Activated CD4-positive, alpha-beta T cell treated with anti-CD3 and anti-CD28 coated beads for 24 hours (primary cell): Measurements from ENCODE around the gene ATP9A.

Experiments
- DNase-seq, 2 donors: peaks; one replicate each; pipeline ENCODE4 v3.0.0-alpha.2; 2020; ENCODE audit warnings: low read depth in 2 of 2

Gene ATP9A

DNA sequence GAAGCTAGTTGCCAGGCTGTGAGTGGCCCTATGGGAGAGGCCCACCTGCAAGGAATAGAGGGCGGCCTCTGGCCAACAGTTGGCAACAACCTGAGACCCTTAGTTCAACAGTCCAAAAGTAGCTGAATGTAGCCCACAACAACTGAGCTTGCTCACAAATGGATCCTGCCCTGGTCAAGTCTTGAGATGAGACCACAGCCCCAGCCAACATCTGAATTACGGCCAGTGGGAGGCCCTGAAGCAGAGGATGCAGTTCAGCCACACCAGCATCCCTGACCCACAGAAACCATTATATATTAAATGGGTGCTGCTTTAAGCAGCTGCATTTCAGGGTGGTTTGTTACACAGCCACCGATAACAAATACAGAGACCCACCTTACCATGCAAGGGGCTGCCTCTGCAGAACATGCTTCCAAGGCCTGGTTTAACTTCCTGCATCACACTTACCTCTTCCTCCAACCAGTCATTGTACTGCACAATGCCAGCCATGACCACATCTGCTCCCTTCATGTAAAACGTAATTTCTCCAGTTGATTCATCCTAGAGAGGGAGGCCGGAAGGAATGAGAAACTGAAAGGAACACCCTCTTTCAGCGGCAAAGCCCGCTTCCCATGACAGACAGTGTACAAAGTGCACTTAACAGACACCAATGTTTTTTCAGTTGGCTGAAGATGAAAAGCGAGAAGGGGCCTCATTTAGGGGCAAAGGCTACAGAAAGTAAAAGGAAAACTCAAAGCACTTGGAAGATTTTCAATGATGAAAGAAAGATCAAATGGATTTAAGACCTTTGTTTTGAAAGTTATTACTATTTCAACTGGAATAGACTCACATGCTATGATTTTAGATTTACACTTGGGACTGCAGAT, 139.4 kb downstream of the ATP9A start:
- DNase-seq = no peak

DNA sequence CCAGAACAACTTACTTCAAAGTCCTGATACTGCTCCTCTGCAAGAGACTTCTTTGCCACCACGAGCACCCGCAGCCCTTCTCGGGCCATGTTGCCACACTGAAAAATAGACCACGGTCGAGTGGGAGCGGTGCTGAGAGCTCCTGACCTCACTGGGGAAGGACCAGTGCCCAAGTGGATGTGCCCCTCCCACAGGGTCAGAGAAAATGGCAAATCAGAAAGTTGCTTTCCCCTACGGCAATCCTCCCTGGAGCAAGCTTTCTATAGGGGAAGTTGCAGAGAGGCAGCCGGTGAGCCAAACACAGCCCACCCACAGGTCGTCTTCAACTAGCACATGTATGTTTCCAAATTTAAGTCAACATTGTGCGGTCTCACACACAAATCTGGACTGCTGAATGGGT, 140.6 kb downstream of the ATP9A start:
- no peak for DNase-seq

DNA sequence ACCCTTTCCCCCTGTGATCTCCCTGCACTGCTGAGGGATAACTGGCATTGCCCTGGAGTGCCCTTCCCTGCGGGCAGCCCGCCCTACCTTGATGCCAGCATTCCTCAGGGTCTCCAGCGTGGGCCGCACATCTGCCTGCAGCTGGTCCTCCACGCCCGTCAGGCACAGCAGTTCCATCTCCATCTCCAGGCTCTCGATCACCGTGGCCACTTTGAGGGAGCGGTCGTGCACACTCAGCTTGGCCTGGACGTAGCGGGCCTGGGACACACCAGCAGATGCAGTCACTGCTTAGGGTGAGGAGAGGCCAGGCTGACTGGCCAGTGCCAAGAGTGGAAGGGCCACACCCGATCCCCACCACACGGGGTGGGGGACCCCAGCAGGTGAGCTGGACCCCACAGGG, 143.1 kb downstream of the ATP9A start:
- DNase-seq = no peak

DNA sequence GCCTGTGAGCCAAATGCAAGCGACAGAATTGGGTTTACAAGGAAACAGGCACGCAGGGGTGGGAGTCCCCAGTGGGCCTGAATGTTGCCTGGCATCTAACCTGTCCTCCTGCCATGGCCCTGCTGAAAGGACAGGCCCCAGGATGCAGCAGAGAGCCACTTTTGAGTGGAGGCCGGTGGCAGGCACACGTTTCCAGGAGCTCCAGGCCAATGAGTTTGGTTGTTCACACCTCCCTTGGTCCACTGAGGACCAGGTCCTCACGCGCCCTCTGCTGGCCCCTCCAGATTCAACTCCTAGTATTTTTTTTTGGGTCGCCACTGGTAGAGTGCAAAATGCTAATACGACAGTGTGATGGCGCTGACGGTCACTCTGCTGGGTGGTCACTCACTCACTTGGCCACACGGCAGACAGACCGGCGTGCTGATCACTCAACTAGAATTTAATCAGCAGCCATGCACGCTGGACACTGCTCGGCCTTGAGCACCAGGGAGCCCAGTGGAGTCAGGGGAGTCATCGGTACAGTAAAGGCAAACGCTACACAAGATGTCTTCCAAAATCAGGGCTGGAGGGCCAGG, 143.9 kb downstream of the ATP9A start:
- peak; percentile 62 to 66 for DNase-seq

DNA sequence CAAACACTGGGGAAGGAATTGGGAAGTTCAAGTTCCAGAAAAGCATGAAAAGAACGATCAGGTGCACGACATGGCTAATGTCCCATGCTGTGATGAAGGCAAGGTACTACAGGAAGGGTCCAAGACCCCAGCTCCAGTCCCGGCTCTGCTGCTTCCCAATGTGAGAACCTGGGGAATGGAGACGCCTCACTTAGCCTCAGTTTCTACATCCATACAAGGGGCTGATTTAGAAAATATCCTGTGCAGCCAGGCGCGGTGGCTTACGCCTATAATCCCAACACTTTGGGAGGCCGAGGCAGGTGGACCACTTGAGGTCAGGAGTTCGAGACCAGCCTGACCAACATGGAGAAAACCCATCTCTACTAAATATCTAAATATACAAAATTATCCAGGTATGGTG, 144.9 kb downstream of the ATP9A start:
- DNase-seq = no peak

DNA sequence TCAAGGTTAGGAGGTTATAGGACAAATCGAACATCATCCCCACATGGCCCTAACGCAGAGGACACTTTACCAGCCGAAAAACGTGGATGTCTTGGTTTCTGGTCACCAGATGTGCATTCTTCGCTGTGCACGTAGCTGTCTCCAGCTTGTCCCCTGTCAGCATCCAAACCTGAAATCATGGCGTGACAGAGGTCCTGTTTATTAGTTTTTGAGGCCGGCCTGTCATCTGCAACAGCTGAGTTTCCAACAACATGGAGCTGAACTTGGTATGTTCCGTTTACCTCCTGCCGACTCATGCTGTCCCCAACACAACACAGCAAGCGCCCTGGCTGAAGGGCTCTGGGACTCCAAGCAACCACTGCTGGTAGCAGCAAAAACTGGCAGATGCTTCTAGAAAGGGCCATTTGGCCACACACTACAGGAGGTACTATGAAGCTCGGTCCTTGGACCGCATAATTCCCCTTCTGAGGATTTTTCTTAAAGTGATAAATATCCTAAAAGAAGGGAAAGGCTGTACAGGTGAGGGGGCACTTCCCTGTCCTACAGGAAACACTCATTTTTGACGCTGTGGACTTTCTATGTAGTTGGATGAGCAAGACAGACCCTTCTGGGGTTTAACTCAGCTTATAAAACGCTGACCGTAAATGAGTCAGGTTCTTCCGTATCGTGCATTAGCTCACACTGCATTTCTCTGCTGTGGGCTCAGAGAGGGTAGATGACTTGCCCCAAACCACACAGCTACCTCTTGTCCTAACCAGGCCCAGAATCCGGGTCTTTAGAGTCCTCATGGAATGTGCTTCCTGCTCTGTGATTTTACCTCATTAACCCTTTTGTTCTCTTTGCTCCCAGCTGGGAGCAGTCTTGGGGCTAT, 146.0 kb downstream of the ATP9A start:
- no peak for DNase-seq

DNA sequence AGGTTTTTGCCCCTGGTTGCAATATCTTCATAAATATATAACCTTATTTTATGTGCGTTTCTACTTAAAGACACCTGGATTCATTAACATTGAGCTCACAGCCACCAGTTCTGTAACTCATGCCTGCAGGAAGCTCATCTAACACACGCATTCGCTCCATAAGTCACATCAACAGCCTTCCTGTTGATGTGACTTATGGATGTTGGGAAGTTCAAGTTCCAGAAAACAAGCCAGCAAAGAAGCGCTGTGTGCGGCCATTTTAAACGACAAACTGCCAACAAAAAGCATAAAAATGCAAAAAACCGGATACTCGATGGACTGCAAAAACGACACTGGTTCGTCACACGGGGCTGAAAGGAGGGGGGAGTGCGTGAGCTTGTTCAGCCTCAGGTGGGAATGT, 147.8 kb downstream of the ATP9A start:
- no peak for DNase-seq

DNA sequence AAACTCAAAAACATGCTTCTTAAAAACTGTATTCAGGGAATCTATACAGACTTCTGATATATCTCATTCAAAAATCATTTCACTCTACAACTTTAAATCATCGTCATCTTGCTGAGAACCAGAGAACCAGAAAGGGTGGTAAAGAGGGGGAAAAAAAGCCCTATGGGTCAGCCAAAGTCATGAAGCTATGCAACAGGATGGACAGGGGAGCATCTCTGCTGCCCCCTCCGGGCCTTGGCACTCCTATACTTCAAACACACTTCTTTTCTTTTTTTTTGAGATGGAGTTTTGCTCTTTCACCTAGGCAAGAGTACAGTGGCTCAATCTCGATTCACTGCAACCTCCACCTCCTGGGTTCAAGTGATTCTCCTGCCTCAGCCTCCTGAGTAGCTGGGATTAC, 152.1 kb downstream of the ATP9A start:
- no peak for DNase-seq

DNA sequence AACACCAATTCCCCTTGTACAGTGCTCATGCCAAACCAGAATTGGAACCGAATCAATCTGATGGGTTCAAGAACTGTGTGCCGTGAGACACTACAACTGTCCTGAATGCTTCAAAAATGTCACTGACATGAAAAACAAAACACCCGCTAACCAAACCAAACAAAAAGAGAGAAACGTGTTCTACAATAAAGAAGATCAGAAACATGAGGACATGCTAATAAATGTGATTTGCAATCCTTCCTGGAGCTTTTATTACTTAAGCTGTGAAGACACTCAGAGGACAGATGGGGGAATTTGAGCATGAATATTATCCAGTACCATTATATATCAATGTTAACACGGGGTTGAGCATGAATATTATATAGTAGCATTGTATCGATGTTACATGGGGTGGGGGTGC, 153.5 kb downstream of the ATP9A start:
- DNase-seq = no peak

DNA sequence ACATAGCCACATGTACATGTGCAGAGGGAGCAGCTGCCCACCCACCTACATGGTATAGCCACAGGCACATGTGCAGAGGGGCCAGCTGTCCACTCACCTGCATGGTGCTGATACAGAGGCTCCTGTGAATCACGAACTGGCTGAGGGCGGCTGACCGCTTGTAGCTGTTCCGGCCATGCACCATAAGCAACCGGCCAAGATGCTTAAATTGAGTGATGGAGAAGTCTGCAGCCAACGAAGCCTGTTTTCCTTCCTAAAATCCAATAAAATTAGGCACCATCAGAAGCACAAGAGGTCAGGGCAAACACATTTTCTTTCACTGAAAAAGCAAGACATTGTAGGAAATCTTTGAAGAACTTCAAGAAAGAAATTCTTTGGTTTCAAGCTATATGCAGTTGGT, 154.6 kb downstream of the ATP9A start:
- DNase-seq = no peak

DNA sequence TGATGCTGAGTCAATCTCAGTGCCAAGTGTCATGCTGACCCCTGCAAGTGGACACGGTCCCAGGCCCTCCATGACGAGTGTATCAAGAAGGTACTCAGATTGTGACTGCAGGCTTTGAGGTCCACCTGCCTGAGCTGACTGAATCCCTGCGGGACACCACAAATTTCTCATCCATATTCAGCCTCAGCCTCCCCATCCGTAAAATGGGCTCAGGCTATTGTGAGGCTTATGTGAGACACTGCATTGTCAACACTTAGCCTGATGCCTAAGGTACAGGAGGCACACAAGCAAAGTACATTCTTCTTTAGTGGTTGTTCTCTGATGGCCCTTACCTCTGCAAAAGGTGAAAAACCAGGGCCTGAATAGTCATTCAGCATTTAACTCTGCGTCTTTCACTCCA, 155.3 kb downstream of the ATP9A start:
- no peak for DNase-seq

DNA sequence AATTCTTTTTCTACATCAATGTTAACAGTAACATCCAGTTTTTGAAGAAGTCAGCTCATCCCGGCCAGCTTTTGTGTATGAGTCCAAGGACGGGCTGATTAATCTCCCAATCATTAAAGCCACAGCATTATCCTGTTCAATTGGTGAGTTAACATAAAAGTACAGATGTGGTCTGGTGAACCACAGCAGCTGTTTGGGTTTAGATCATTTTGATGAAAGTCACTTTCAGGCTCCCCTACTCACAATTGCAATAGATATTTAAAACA, 156.6 kb downstream of the ATP9A start:
- no peak for DNase-seq

DNA sequence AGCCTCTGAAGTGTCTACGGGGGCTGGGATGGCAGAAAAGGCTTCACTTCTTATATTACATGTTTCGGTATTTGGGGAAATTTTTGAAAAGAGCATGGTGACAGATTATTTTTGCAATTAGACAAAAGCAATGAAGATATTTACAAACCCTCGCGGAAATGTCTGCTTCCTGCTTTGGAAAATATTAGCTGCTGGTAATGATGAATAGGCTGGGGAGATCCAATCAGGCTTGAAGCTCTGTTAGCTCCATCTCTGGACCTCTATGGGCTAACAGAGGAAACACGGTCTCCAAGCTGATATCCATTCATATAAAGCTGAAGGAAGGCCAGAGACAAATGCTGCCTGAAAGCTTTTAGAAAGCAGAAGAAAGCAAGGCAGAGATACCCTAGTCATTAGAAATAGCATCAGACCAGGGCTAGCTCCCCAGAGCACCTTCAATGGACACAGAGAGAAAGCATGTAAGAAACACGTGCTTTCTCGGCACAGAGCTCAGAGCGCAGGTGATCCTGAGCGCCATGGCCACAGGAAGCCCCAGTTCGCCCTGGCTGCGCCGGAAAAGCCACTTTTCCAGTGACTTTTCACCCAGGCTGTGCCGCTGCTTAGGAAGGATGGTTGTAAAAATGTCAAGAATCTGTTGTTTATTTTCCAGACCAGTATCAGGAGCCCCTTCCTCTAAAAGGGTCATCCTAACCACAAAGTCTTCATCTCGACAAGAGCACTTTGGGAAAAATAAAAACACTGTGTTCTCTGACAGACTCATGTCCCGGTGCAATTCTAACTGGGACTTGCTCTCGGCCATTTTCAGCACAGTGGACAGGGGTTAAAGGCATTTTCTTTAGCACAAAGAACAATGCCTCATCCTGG, 157.2 kb downstream of the ATP9A start:
- DNase-seq = no peak

DNA sequence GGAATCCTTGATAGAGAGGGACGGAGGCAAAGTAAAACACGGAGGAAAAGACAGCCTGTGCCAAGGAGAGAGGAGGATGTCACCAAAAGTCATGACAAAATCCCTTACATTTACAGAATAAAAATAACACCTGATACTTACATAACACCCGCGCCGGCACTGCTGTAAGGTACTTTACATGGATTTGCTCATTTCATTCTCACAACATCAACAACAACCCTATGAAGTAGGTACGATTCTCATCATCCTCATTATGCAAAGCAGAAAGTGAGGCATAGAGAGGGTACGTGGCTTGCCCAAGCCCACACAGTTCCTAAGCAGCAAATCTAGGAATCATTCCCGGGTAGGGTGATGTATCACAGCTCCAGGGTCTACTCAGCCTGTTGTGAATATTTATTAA, 158.1 kb downstream of the ATP9A start:
- no peak for DNase-seq

DNA sequence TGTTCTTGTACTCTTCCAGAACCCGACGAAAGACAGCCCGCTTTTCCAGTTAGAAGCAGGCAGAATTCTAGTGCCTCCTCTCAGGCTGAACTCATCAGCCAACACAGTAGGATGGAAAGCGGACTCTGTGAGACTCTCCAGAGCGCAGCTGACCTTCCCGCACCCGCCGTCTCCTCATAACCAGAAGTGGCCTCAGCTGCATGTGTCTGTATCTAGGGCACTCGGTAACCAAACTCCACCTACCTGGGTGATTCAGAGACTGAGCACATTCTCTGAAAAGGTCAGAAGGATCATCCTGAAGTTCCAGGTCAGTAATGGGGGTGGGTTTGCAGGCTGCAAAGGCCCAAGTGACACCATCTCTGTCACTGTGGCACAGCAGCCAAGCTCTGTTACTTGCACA, 158.9 kb downstream of the ATP9A start:
- no peak for DNase-seq

DNA sequence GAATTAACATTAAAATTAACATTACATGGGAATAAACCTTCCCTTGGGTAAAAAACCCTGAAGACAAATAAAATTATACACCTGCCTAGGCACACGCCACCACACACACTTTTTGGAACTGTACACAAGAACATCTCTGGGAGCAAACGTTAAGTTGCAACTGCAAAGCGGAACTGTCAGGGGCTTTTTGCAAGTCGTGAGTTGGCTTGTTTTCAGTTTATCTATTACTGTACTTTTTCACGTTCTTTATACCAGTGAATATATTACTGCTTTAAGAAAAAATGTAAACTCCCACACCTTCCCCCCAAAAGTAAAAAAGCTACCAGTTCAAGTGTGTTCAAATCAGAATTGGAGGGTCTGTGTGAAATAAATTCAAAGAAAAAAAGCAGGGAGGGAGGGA, 160.1 kb downstream of the ATP9A start:
- no peak for DNase-seq

DNA sequence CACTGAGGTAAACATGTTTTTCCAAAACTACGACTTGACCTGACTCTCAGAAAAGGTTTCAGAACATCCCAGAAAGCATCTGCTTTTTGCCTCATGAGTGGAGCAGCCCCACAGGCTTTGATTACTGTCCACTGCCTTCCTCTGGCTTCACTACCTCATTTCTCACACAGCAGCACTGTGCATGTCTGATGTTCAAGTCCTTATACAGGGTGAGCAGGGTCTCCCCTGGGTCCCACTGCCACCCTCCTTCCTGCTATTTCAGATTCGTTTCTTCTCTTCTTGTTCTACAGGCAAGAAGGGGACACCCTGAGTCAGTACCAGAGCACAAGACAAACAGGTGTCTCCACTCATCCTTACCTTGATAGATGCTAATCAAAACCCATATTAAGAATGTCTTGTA, 161.0 kb downstream of the ATP9A start:
- DNase-seq = no peak

DNA sequence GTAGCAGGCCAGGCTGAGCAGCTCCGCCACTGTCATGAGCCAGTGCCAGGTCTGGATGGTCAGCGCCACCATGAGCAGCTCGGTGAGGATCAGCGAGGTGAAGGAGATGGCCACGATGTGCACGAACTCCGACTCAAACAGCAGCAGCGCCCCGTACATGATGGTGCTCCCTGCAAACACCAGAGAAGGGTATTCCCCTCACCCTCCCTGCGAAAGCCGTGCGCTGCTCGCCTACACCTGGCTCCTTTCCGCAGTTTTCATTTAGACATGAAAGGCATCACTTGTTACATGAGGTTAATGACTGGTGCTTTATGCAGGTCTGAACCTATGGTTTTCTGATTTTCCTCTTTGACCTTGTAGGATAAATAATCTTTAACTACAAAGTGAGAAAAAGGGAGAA, 163.3 kb downstream of the ATP9A start:
- no peak for DNase-seq

DNA sequence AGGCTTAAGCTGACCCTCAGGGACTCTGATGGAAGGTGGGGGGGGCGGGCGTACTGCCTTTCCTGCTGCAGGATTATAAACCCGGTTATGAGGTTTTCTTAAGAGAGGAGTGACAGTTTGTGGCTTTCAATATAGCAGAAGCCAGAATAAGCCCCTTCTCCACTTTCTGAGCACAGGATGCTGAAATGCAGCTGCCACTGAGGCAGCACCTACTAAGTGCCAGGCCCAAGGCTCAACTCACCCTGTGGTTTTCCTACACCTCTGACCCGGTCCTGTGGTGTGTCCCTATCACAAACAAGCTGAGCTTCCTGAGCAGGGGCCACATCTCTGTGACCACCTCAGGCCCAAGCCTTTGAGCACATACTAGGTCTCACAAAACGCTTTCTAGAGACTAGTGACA, 166.1 kb downstream of the ATP9A start:
- DNase-seq = no peak

DNA sequence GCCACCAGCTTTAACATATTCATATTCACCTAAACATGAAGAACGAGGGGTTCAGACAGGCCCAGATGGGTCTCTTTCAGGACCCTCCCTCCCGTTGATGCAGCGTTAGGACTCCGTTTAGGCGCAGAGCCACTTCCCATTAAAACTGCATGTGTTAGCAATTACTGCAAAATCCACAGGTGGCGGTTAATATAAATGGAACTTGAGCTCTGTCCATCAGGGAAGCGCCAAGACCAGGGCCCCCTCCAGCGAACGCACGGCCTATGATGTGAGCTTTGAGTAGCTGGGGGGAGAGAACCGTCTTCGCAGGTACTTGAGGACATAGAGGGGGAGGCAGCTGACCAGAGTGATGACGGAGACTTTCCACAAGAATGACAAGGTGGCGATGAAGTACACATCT, 167.2 kb downstream of the ATP9A start:
- no peak for DNase-seq

DNA sequence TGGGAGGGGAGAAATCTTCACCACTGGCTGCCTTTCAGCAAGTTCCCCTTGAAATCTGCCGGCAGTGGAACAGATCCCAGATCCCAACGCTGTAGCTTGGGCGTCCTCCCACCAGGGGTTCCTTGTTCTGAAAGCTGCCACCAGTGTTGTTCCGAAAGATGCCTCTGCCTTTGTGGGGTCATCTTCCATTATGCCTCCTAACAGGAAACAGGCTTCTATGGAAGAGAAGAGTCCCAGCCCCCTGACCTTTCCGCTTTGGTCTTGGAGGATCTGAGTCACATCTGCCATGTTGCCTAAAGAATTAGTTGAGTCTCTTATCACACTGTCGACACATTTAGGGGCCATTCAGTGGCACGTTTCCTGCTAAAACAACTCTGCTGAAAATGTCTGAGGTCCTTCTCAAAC, 168.2 kb downstream of the ATP9A start:
- DNase-seq = no peak

DNA sequence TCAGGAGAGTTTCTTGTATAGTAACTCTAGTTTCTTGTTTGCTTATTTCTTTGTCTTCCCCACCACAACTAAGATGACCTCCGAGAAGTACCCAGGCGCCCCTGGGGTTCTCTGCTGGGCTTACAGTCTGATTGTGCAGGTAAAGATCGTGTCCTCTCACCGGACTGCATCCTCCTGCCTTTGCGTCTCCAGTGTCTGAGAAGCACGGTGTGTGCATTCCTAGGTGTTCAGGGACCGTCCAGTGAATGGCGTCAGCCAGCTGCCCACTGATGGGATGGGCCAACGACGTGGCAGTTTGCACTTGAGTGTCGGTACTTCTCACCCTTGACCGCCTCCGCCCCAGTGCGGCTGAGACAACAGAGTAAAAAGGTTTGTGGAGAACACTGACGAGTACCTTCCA, 169.6 kb downstream of the ATP9A start:
- DNase-seq = no peak
